ENCODE results near the gene MMP14. TPM values are rescaled to one million over a fixed set of nuclear protein-coding genes. Genes with fewer than 3 reads are reported as not detected.

Gene MMP14
- total and polyA plus RNA-seq, 2 of the 13 experiments (the other 11 are each of a cell fraction or from before 2014, with no cell fraction given) = 5.2 to 9.8 TPM

- TF ChIP-seq, protein P1, sequence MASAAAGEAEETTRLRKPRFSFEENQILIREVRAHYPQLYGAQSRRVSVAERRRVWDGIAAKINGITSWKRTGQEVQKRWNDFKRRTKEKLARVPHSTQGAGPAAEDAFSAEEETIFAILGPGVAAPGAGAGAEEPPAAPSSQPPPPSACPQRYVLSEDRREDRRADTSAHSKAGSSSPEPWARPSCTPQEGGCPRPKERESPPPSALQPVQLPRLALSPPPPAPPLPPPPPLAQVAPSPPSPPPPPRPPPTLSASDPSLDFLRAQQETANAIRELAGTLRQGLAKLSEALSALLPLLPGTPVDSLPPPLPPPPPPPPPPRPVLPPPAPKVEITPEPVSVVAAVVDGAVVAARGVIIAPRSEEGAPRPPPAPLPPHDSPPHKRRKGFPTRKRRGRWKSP (CRISPR knock-in tag; IDR thresholded peaks at IDR 0.05) = peak; percentile 86
- TF ChIP-seq CCAR2 (optimal IDR thresholded peaks at IDR 0.05; ENCODE audit: low read depth, low read length) (no peak), NR2F1 (CRISPR knock-in tag; IDR thresholded peaks at IDR 0.05) (peak; percentile 5 to 45; a peak in 2 of 4 replicates), HNF1A (IDR thresholded peaks at IDR 0.05; ENCODE audit: low read depth) (peak; percentile 69), HNF1A (CRISPR knock-in tag; IDR thresholded peaks at IDR 0.05; ENCODE audit: borderline replicate concordance) (peak; percentile 68), RBM22 (optimal IDR thresholded peaks at IDR 0.05; ENCODE audit: low read length) (no peak), ZNF784 (CRISPR knock-in tag; IDR thresholded peaks at IDR 0.05; ENCODE audit: borderline replicate concordance) (peak; percentile 84; the same call in 1 of the 2 replicates), ZBTB37 (CRISPR knock-in tag; IDR thresholded peaks at IDR 0.05) (peak; percentile 77), ZNF142 (CRISPR knock-in tag; IDR thresholded peaks at IDR 0.05) (peak; percentile 96), ZNF879 (CRISPR knock-in tag; IDR thresholded peaks at IDR 0.05) (peak; percentile 85; the same call in 1 of the 2 replicates), ZNF292 (CRISPR knock-in tag; IDR thresholded peaks at IDR 0.05; ENCODE audit: borderline replicate concordance, low read depth) (peak; percentile 79), ZNF772 (CRISPR knock-in tag; IDR thresholded peaks at IDR 0.05) (peak; percentile 57), ZNF451 (CRISPR knock-in tag; IDR thresholded peaks at IDR 0.05) (peak; percentile 72; the same call in 1 of the 2 replicates), SALL1 (CRISPR knock-in tag; IDR thresholded peaks at IDR 0.05) (peak; percentile 85)
These were observed 35.0 kb downstream of the MMP14 start, which contains the start of gene LRP10 (continued) for GRCh38 chr14:22871224-22872032.
